Panc1 (cell line): Measurements from ENCODE around the gene MAPKAP1. TPM values are rescaled to one million over a fixed set of nuclear protein-coding genes. Genes with fewer than 3 reads are reported as not detected.

Source experiments
- ATAC-seq: fragments of 200-7000 bp; cut with Tn5 transposase; 2 replicates; pipeline ENCODE4 v1.9.1; 2020; ENCODE audit warnings: mild to moderate bottlenecking, moderate library complexity
- BruUV-seq: library from RNA; stranded (reverse); fragments of 400-500 nt; replicated peaks from 2 replicates; lab custom pipeline; 2021; lab: Mats Ljungman, UMichigan
- CTCF ChIA-PET: fragments of 300-600 bp; sonication (Branson Sonifier 250); formaldehyde crosslinking; loops from one replicate; lab custom pipeline; 2022; ENCODE audit warnings: antibody characterized with exemption; lab: Charles Lee
- POLR2A ChIA-PET: fragments of 300-600 bp; sonication (Branson Sonifier 250); formaldehyde crosslinking; loops from one replicate; lab custom pipeline; 2022; ENCODE audit warnings: antibody characterized with exemption; lab: Charles Lee
- DNase-seq: peaks from one replicate; pipeline ENCODE4 v3.0.0-alpha.2; 2010; ENCODE audit warnings: low read depth, low spot score
- H3K27ac ChIP-seq: 2 replicates; pipeline ENCODE4 v1.5.1; 2011; ENCODE audit warnings: mild to moderate bottlenecking, low read length, inconsistent platforms
- H3K27me3 ChIP-seq: fragments of 200-500 bp; sonication (Bioruptor generic); 2 replicates; pipeline ENCODE4 v1.6.0; 2014; ENCODE audit warnings: low read length, inconsistent platforms; ENCODE audit not compliant: control insufficient read depth, insufficient read depth
- H3K36me3 ChIP-seq: fragments of 200-500 bp; sonication (Bioruptor generic); 2 replicates; pipeline ENCODE4 v1.5.1; 2014; ENCODE audit warnings: inconsistent platforms, mild to moderate bottlenecking, low read length, moderate library complexity; ENCODE audit not compliant: control insufficient read depth, insufficient read depth
- H3K4me1 ChIP-seq: 2 replicates; pipeline ENCODE4 v1.5.1; 2011; ENCODE audit warnings: inconsistent platforms, mild to moderate bottlenecking, low read length, moderate library complexity; ENCODE audit not compliant: control insufficient read depth, insufficient read depth
- H3K4me3 ChIP-seq, 2 experiments: 2 replicates each; pipeline ENCODE4 v1.5.1; 2011 to 2012; ENCODE audit warnings: low read depth in 2 of 2, low read length in 2 of 2, mild to moderate bottlenecking in 2 of 2, inconsistent platforms in 1 of 2, moderate library complexity in 1 of 2
- H3K9me3 ChIP-seq: fragments of 200-500 bp; sonication (Bioruptor generic); 2 replicates; pipeline ENCODE4 v1.5.1; 2014; ENCODE audit warnings: low read depth, mild to moderate bottlenecking, inconsistent platforms, low read length, moderate library complexity; ENCODE audit not compliant: control insufficient read depth, insufficient read depth
- POLR2AphosphoS5 ChIP-seq: IDR thresholded peaks from 2 replicates; pipeline ENCODE4 v1.6.1; 2012; ENCODE audit warnings: mild to moderate bottlenecking, low read depth, low read length, moderate library complexity
- SIN3A ChIP-seq: IDR thresholded peaks from 2 replicates; pipeline ENCODE4 v1.6.1; 2012; ENCODE audit warnings: low read depth, mild to moderate bottlenecking, low read length, moderate library complexity, borderline replicate concordance; ENCODE audit not compliant: insufficient read depth
- TCF7L2 ChIP-seq: IDR thresholded peaks from 2 replicates; pipeline ENCODE4 v1.6.1; 2011; ENCODE audit warnings: mild to moderate bottlenecking, low read depth, low read length, inconsistent platforms
- in situ Hi-C: cut with HindIII; loops from 2 replicates; pipeline ENCODE4 v1.10.0; 2016; ENCODE audit warnings: low sequenced_read_pairs, low pct_unique_long_range_greater_than_20kb
- intact Hi-C: fragments of 100-400 bp; cut with micrococcal nuclease; formaldehyde crosslinking; loops from one replicate; pipeline ENCODE4 v1.10.0; 2022; ENCODE audit not compliant: unreplicated experiment
- total RNA-seq: library from RNA; stranded (reverse); gene quantifications from one replicate; pipeline ENCODE4 v1.2.1, GENCODE V29; 2021; ENCODE audit not compliant: unreplicated experiment
- TF ChIP-seq, protein P1 (sequence below): fragments of 450-650 bp; IDR thresholded peaks from 2 replicates; pipeline ENCODE4 v1.5.1; 2017; ENCODE audit warnings: mild to moderate bottlenecking
- TF ChIP-seq, protein P2 (sequence below), 2 experiments: IDR thresholded peaks; 2 replicates each; pipeline ENCODE4 v1.6.1; 2011 to 2012; ENCODE audit warnings: low read depth in 2 of 2, control low read depth in 1 of 2, low read length in 1 of 2, mild to moderate bottlenecking in 1 of 2, moderate library complexity in 1 of 2; ENCODE audit not compliant: insufficient read depth in 1 of 2

MAPKAP1 gene
- total RNA-seq, 1 experiment from 2014 or later: 72.7 TPM

DNA sequence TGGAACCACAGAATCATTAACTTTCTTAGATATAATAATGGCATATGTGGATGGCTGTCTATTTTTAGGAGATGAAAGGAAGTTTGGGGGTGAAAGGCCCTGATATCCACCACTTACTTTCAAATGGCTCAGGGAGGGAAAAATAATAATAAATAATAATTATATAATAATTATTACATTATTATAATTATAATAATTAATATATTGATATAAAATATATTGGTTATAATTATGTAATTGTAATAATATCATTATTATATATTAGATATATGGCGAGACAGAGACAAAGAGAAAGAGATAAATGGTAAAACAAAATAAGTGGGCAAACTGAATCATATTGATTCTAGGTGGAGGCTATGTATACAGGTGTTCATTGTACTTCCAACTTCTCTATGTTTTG lies 308.8 kb downstream of the MAPKAP1 start:
- DNase-seq: no peak
- H3K9me3 ChIP-seq: no peaks in the 10 kb centered on the region
- H3K4me1 ChIP-seq: no peaks in the 10 kb centered on the region
- intact Hi-C loops (no loop called here), in situ Hi-C loops (no loop called here)
- H3K27me3 ChIP-seq: no peaks in the 10 kb centered on the region
- CTCF ChIA-PET: no interaction called here
- no TSS peak for BruUV-seq
- TF ChIP-seq, protein P1, sequence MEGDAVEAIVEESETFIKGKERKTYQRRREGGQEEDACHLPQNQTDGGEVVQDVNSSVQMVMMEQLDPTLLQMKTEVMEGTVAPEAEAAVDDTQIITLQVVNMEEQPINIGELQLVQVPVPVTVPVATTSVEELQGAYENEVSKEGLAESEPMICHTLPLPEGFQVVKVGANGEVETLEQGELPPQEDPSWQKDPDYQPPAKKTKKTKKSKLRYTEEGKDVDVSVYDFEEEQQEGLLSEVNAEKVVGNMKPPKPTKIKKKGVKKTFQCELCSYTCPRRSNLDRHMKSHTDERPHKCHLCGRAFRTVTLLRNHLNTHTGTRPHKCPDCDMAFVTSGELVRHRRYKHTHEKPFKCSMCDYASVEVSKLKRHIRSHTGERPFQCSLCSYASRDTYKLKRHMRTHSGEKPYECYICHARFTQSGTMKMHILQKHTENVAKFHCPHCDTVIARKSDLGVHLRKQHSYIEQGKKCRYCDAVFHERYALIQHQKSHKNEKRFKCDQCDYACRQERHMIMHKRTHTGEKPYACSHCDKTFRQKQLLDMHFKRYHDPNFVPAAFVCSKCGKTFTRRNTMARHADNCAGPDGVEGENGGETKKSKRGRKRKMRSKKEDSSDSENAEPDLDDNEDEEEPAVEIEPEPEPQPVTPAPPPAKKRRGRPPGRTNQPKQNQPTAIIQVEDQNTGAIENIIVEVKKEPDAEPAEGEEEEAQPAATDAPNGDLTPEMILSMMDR: no peak
- TF ChIP-seq SIN3A: no peak
- TF ChIP-seq, protein P2, sequence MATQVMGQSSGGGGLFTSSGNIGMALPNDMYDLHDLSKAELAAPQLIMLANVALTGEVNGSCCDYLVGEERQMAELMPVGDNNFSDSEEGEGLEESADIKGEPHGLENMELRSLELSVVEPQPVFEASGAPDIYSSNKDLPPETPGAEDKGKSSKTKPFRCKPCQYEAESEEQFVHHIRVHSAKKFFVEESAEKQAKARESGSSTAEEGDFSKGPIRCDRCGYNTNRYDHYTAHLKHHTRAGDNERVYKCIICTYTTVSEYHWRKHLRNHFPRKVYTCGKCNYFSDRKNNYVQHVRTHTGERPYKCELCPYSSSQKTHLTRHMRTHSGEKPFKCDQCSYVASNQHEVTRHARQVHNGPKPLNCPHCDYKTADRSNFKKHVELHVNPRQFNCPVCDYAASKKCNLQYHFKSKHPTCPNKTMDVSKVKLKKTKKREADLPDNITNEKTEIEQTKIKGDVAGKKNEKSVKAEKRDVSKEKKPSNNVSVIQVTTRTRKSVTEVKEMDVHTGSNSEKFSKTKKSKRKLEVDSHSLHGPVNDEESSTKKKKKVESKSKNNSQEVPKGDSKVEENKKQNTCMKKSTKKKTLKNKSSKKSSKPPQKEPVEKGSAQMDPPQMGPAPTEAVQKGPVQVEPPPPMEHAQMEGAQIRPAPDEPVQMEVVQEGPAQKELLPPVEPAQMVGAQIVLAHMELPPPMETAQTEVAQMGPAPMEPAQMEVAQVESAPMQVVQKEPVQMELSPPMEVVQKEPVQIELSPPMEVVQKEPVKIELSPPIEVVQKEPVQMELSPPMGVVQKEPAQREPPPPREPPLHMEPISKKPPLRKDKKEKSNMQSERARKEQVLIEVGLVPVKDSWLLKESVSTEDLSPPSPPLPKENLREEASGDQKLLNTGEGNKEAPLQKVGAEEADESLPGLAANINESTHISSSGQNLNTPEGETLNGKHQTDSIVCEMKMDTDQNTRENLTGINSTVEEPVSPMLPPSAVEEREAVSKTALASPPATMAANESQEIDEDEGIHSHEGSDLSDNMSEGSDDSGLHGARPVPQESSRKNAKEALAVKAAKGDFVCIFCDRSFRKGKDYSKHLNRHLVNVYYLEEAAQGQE (IDR thresholded peaks at IDR 0.05; ENCODE audit: insufficient read depth in 1 of 2, low read depth in 2 of 2, low read length in 1 of 2): no peak
- no peak for TF ChIP-seq TCF7L2
- no peak overlapping the region for H3K27ac ChIP-seq
- H3K36me3 ChIP-seq: no peaks in the 10 kb centered on the region
- ATAC-seq: no peak
- no peak overlapping the region for H3K4me3 ChIP-seq
- POLR2A ChIA-PET: no interaction called here

- ATAC-seq (no peak), DNase-seq (no peak)
- H3K36me3 ChIP-seq: no peaks in the 10 kb centered on the region
- H3K27ac ChIP-seq: no peak overlapping the region
- in situ Hi-C loops (no loop called here), intact Hi-C loops (no loop called here)
- POLR2A ChIA-PET: no interaction called here
- H3K4me3 ChIP-seq: no peak overlapping the region
- no TSS peak for BruUV-seq
- no peaks in the 10 kb centered on the region for H3K4me1 ChIP-seq
- no peaks in the 10 kb centered on the region for H3K27me3 ChIP-seq
- CTCF ChIA-PET: no interaction called here
- H3K9me3 ChIP-seq: no peaks in the 10 kb centered on the region
- no peak for TF ChIP-seq SIN3A
- TF ChIP-seq, protein P2 (IDR thresholded peaks at IDR 0.05; ENCODE audit: insufficient read depth in 1 of 2, low read depth in 2 of 2, low read length in 1 of 2): no peak
- TF ChIP-seq, protein P1: no peak
- TF ChIP-seq POLR2AphosphoS5: no peak
- no peak for TF ChIP-seq TCF7L2
These were observed 309.3 kb downstream of the MAPKAP1 start for GRCh38 chr9:125397736-125398135.
